NCI-H1436 (cell line): ENCODE data around the gene SGTA.

Experiments
- DNase-seq: peaks from one replicate; lab custom pipeline; 2025; lab: John Stamatoyannopoulos, UW

Gene SGTA

DNA sequence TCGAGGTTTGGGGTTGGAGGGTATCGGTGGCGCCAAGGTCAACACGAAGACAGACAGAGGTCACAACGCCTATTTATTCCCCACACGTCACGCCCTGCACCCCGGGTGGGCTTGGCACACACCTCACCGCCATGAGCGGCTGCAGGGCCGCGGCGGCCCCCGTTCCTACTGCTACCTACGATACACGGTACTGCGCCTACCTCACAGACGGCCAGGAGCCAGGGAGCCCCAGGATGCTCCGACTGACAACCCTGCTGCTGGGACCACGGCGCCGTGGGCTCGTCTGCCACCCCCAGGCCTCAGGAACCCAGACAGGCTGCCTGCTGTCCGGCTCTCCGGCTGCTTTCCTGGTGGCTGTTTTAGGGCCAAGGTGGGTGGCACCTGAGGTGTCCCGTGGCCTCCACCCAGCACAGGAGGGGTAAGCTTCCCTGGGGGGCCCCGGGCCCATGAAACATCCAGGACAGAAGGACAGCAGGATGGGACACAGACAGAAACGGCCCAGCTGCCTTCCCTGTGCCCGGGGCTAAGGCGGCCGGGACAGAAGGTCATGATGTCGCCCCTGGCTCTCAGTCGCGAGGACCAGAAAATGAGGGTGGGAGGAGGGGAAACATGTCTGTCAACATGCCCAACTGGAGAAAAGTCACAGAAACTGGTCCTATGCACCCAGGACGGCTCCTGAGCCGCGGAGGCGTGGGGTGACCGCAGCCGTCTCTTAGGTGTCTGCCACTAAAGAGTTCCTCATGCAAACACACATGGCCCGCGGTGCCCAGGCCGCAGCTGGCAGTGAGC is 28.2 kb downstream of the SGTA start:
- no peak for DNase-seq

DNA sequence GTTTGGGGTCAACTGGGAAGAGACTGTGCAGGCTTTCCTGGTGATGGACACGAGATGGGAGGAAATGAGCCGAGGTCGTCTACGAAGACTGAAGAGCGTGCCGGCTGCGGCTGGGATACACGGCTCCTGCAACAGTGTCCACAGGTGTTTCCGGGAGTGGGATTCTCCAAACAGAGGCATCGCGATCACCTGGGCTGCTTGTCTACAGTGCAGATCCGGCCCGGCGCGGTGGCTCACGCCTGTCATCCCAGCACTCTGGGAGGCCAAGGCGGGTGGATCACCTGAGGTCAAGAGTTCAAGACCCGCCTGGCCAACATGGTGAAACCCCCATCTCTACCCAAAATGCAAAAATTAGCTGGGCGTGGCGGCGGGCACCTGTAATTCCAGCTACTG is 31.6 kb downstream of the SGTA start:
- no peak for DNase-seq

DNA sequence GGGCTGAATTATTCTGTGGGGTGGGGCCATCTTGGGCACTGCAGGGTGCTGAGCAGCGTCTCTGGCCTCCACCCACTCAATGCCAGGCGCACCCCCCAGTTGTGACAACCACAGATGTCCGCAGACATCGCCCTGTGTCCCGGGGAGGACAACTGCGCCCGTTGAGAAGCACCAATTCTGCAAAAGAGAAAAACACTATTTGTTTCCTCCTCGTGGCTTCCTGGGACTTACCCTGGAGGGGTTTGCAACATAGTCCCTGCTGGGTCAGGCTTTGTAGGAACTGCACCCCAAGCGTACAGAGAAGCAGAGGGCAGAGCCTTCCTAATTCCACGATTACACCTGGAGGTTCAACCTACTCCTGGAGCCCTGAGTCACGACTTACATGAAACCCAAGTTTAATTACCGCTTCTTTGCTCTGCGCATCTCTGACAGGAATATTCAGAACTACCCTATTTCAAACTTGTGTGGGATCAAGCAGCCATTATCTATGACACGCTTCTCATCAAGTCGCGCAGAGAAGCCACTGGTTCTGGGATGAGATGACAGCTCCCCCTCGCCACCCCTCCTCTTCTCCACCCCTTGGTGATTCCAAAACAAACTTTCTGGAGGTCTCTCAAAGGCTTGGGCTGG is 32.1 kb downstream of the SGTA start:
- DNase-seq, result no peak

- no peak for DNase-seq
Observed at GRCh38 chr19:2747349-2747748, 35.7 kb downstream of the SGTA start.

DNA sequence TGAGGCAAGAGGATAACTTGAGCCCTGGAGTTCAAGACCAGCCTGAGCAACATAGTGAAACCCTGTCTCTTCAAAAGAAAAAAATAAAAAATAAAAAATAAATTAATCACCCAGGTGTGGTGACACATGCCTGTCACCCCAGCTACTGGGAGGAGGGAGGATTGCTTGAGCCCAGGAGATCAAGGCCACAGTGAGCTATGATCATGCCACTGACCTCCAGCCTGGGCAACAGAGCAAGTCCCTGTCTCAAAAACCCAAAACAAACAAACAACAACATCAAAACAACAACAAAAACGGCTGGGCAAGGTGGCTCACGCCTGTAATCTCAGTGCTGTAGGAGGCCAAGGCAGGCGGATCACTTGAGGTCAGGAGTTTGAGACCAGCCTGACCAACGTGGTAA is 39.0 kb downstream of the SGTA start:
- no peak for DNase-seq

- no peak for DNase-seq
Observed at GRCh38 chr19:2743099-2743498, 40.0 kb downstream of the SGTA start.

GRCh38 chr19:2740314-2740656 is 42.8 kb downstream of the SGTA start:
- no peak for DNase-seq

GRCh38 chr19:2739602-2740313 is 43.3 kb downstream of the SGTA start, which contains the start of gene SLC39A3:
SLC39A3 (minus strand) TSS chr19:2740017; CDS start chr19:2737257, 2,760 bp downstream.
- peak; percentile 94 for DNase-seq

DNA sequence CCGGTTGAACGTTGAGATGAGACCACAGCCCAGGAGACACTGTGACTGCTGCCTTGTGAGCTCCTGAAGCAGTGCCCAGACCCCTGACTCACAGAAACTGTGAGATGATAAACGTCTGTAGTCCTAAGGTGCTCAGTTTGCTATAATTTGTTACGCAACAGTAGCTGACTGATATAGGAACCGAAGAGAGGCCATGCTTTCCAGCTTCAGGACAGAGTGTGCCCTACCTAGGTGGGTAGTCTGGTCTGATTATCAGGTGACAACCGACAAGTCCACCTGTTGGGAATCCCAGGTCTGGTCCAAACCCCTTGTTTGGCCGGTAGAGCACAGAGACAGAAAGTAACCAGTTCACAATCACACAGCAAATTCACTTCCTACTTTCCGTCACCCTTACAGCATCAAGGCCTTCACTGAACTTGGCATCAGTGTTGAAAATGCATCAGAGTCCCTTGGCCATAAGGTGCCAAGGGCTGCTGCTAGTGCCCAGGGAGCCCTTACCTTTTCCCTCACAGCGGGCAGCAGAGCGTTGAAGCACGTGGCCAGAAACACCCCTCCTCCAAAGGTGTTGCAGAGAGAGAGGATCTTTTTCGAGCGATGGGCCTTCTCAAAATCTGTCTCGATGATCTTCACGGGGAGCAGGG is 46.4 kb downstream of the SGTA start:
- DNase-seq, result no peak

- no peak for DNase-seq
Observed at GRCh38 chr19:2735374-2735773, 47.7 kb downstream of the SGTA start.

- DNase-seq, result no peak
Observed at GRCh38 chr19:2734589-2735288, 48.3 kb downstream of the SGTA start.

DNA sequence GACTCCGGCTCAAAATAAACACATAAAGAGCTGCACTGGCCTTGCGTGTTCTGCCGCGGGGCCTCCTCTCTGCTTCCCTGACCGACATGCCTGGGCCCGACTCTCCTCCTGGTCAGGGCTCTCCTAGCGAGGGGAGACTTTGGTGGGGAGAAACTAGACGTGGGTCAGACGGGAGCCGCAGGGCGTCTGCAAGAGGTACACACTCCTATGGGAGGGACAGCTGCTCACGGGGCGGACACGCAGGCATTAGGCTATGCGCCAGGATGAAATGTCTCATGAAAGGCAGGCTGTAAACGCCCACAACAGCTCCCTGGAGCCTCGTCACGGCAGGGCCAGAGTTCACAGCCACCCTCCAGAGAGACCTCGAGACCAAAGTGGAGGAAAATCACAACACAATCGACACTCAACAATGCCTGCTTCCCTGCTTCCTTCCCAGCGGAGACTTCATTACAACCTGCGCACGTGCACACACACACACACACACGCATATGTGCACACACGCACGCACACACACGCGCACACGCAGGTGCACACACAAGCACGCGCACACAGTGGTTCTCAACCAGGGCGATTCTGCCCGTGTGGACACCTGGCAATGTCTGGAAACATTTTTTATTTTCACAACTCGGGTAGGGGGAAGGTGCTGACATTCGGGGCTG is 49.0 kb downstream of the SGTA start:
- DNase-seq, result no peak

DNA sequence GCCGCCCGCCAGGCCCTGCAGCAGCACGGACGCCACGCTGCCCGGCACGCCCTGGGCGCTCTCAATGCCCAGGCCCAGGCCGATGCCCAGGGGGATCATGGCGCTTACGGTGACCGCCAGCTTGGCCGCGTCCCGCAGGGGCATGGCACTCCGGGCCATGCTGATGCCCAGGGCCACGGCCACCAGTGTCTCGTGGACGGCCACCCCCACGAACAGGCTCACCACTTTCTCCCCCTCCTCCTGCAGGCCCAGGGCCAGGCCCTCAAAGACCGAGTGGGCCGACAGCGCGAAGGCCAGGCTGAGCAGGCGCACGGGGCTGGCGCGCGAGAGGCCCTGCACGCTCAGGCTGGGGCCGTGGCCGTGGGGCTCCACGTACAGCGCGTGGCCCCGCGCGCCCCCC is 50.2 kb downstream of the SGTA start:
- no peak for DNase-seq

- no peak for DNase-seq
Observed at GRCh38 chr19:2732157-2732725, 50.8 kb downstream of the SGTA start.

GRCh38 chr19:2731181-2731995 is 51.7 kb downstream of the SGTA start:
- DNase-seq, result no peak

- no peak for DNase-seq
Observed at GRCh38 chr19:2729943-2730818, 52.9 kb downstream of the SGTA start.

DNA sequence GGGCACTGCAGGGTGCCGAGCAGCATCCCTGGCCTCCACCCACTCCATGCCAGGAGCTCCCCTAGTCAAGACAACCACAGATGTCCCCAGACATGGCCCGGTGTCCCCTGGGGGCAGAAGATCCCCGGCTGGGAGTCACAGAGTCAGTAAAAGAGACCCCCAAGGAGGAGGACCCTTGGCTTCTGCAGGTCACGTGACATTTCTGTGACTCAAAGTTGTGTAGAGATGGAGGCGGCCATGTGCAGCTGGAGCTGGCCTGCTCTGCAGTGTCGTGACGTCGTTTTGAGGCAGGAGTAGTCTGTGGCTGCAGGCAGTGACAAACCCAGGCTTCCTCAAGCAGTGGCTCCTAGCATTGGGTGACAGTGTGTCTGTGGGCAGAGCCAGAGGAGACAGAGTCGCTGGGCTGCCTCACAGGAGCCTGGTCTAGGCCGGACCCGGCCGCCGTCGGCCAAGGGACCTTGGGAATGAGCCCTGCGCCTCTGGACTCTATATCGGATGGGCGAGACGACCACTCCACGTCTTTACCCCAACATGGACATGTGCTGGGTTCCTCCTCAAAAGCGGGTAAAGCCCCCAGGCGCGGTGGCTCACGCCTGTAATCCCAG is 54.2 kb downstream of the SGTA start:
- no peak for DNase-seq

GRCh38 chr19:2727640-2727944 is 55.5 kb downstream of the SGTA start:
- no peak for DNase-seq
